Neuronal stem cell (in vitro differentiated cells): Measurements from ENCODE around the gene CBARP.

Experiments
- DNase-seq: peaks from one replicate; pipeline ENCODE4 v3.0.0-alpha.2; 2013; ENCODE audit warnings: low spot score
- H2AFZ ChIP-seq: one replicate; pipeline ENCODE4 v1.6.1; 2013; ENCODE audit warnings: mild to moderate bottlenecking, low read length, inconsistent platforms
- H2AK5ac ChIP-seq: 2 replicates; pipeline ENCODE4 v1.6.1; 2013; ENCODE audit warnings: low read depth, mild to moderate bottlenecking, inconsistent platforms, low read length, moderate library complexity, mixed read lengths
- H2BK120ac ChIP-seq: 2 replicates; pipeline ENCODE4 v1.6.1; 2013; ENCODE audit warnings: low read depth, mild to moderate bottlenecking, inconsistent platforms, low read length, moderate library complexity, mixed read lengths
- H2BK12ac ChIP-seq: one replicate; pipeline ENCODE4 v1.6.1; 2013; ENCODE audit warnings: low read length, inconsistent platforms
- H2BK15ac ChIP-seq: 2 replicates; pipeline ENCODE4 v1.6.1; 2013; ENCODE audit warnings: mild to moderate bottlenecking, low read length, inconsistent platforms, mixed read lengths
- H2BK5ac ChIP-seq: one replicate; pipeline ENCODE4 v1.6.1; 2013; ENCODE audit warnings: inconsistent platforms, mild to moderate bottlenecking, low read length, moderate library complexity
- H3K14ac ChIP-seq: one replicate; pipeline ENCODE4 v1.6.1; 2013; ENCODE audit warnings: low read length, inconsistent platforms
- H3K18ac ChIP-seq: 2 replicates; pipeline ENCODE4 v1.6.1; 2013; ENCODE audit warnings: low read length, inconsistent platforms
- H3K23ac ChIP-seq: 2 replicates; pipeline ENCODE4 v1.6.1; 2013; ENCODE audit warnings: low read depth, mild to moderate bottlenecking, mixed read lengths, low read length, inconsistent platforms; ENCODE audit not compliant: poor library complexity
- H3K27ac ChIP-seq: replicated peaks from 3 replicates; pipeline ENCODE4 v1.5.1; 2013; ENCODE audit warnings: low read length, inconsistent platforms
- H3K27me3 ChIP-seq, 3 experiments: 2 replicates each; pipeline ENCODE4 v1.6.1; 2013; ENCODE audit warnings: low read length in 3 of 3, mild to moderate bottlenecking in 2 of 3, inconsistent platforms in 1 of 3, low read depth in 1 of 3, mixed read lengths in 1 of 3, moderate library complexity in 1 of 3; ENCODE audit not compliant: control insufficient read depth in 3 of 3, insufficient read depth in 3 of 3
- H3K36me3 ChIP-seq, 2 donors: replicated peaks in 1 of 2; 2 replicates each; pipeline ENCODE4 v1.6.1; 2013; ENCODE audit warnings: low read length in 2 of 2; ENCODE audit not compliant: control insufficient read depth in 2 of 2, insufficient read depth in 2 of 2
- H3K4ac ChIP-seq: 2 replicates; pipeline ENCODE4 v1.6.1; 2013; ENCODE audit warnings: inconsistent platforms, mild to moderate bottlenecking, low read length, moderate library complexity
- H3K4me1 ChIP-seq, 2 donors: 1 replicate in 1 of 2; 2 replicates in 1 of 2; pipeline ENCODE4 v1.6.1; 2013; ENCODE audit warnings: low read length in 2 of 2, low read depth in 1 of 2; ENCODE audit not compliant: control insufficient read depth in 2 of 2, insufficient read depth in 1 of 2
- H3K4me2 ChIP-seq: one replicate; pipeline ENCODE4 v1.6.1; 2013; ENCODE audit warnings: mild to moderate bottlenecking, low read length, inconsistent platforms; ENCODE audit not compliant: insufficient read depth, poor library complexity, severe bottlenecking
- H3K4me3 ChIP-seq, 2 donors: 2 replicates each; pipeline ENCODE4 v1.5.1; 2013; ENCODE audit warnings: low read length in 2 of 2, mild to moderate bottlenecking in 2 of 2, inconsistent platforms in 1 of 2, moderate library complexity in 1 of 2
- H3K79me1 ChIP-seq: one replicate; pipeline ENCODE4 v1.6.1; 2013; ENCODE audit warnings: low read depth, mild to moderate bottlenecking, inconsistent platforms, low read length, moderate library complexity
- H3K9ac ChIP-seq: one replicate; pipeline ENCODE4 v1.6.1; 2013; ENCODE audit warnings: mild to moderate bottlenecking, low read depth, low read length, inconsistent platforms; ENCODE audit not compliant: poor library complexity
- H3K9me3 ChIP-seq, 2 donors: replicated peaks in 1 of 2; 2 replicates each; pipeline versions ENCODE3 to v1.6.1; 2013; ENCODE audit warnings: low read length in 2 of 2, mild to moderate bottlenecking in 2 of 2, inconsistent platforms in 1 of 2, low read depth in 1 of 2, mixed read lengths in 1 of 2, moderate library complexity in 1 of 2; ENCODE audit not compliant: control insufficient read depth in 2 of 2, insufficient read depth in 1 of 2
- H4K8ac ChIP-seq: one replicate; pipeline ENCODE4 v1.6.1; 2013; ENCODE audit warnings: low read depth, mild to moderate bottlenecking, inconsistent platforms, low read length, moderate library complexity
- H4K91ac ChIP-seq: one replicate; pipeline ENCODE4 v1.6.1; 2013; ENCODE audit warnings: low read length, low read depth, mild to moderate bottlenecking, inconsistent platforms; ENCODE audit not compliant: poor library complexity
- whole genome bisulfite sequencing, 2 donors: extraction: QIAGEN DNeasy Blood & Tissue Kit; methylation state at CpG; one replicate each; pipeline ENCODE4 v1.1.7; 2013; ENCODE audit warnings: missing lambda C conversion rate in 2 of 2, mixed read lengths in 1 of 2; ENCODE audit not compliant: insufficient read length in 2 of 2, insufficient replicate concordance in 1 of 2; ENCODE audit errors: extremely low coverage in 2 of 2; 5-methylcytosine and 5-hydroxymethylcytosine counted together

CBARP gene

GRCh38 chr19:1270854-1271527, 33.2 kb upstream of the CBARP start:
- H3K18ac ChIP-seq, result no peak overlapping the region
- peaks cover 41 to 56% of the 10 kb centered on the region in 2 donors for H3K36me3 ChIP-seq
- H3K79me1 ChIP-seq, result peaks cover 16% of the 10 kb centered on the region
- peak overlapping the region; percentile 24 for H3K27ac ChIP-seq
- peak overlapping the region; percentile 46 for H3K23ac ChIP-seq
- no peak overlapping the region for H3K14ac ChIP-seq
- no peak overlapping the region for H2BK12ac ChIP-seq
- no peak overlapping the region for H2BK5ac ChIP-seq
- H4K8ac ChIP-seq, result no peak overlapping the region
- peak overlapping the region; percentile 31 for H3K4me2 ChIP-seq
- no peaks in the 10 kb centered on the region for H3K9me3 ChIP-seq
- no peak for DNase-seq
- no peak overlapping the region for H2BK15ac ChIP-seq
- peak overlapping the region; percentile 8 to 13 for H3K4me3 ChIP-seq
- peaks cover 0 to 2% (median 0%) of the 10 kb centered on the region in 3 experiments for H3K27me3 ChIP-seq
- no peak overlapping the region for H4K91ac ChIP-seq
- no peak overlapping the region for H2BK120ac ChIP-seq
- no peak overlapping the region for H2AFZ ChIP-seq
- H3K4me1 ChIP-seq, result peaks cover 35 to 42% of the 10 kb centered on the region in 2 donors
- no peak overlapping the region for H2AK5ac ChIP-seq
- peak overlapping the region; percentile 84 for H3K9ac ChIP-seq
- WGBS, 2 donors, result no CpG with 5 or more reads among the region's 26 CpGs
- no peak overlapping the region for H3K4ac ChIP-seq

GRCh38 chr19:1270213-1270853, 32.5 kb upstream of the CBARP start:
- no CpG with 5 or more reads among the region's 8 CpGs for WGBS, 2 donors
- no peak overlapping the region for H2BK15ac ChIP-seq
- peak overlapping the region; percentile 79 for H3K4me2 ChIP-seq
- peak overlapping the region; percentile 86 to 88 for H3K4me3 ChIP-seq
- peaks cover 0 to 2% (median 0%) of the 10 kb centered on the region in 3 experiments for H3K27me3 ChIP-seq
- H2BK5ac ChIP-seq, result no peak overlapping the region
- peaks cover 41 to 56% of the 10 kb centered on the region in 2 donors for H3K36me3 ChIP-seq
- no peak overlapping the region for H2AK5ac ChIP-seq
- no peak overlapping the region for H2AFZ ChIP-seq
- H3K27ac ChIP-seq, result peak overlapping the region; percentile 96
- no peak for DNase-seq
- H3K4me1 ChIP-seq, result peaks cover 39 to 48% of the 10 kb centered on the region in 2 donors
- peak overlapping the region; percentile 11 for H3K18ac ChIP-seq
- no peak overlapping the region for H2BK120ac ChIP-seq
- H3K23ac ChIP-seq, result peak overlapping the region; percentile 18
- H3K9ac ChIP-seq, result peak overlapping the region; percentile 100
- H4K8ac ChIP-seq, result no peak overlapping the region
- no peak overlapping the region for H3K4ac ChIP-seq
- H4K91ac ChIP-seq, result no peak overlapping the region
- H3K79me1 ChIP-seq, result peaks cover 18% of the 10 kb centered on the region
- H3K9me3 ChIP-seq, result no peaks in the 10 kb centered on the region
- H2BK12ac ChIP-seq, result no peak overlapping the region
- no peak overlapping the region for H3K14ac ChIP-seq

GRCh38 chr19:1269478-1270212, 31.8 kb upstream of the CBARP start:
- H2BK15ac ChIP-seq, result no peak overlapping the region
- peak overlapping the region; percentile 79 for H3K4me2 ChIP-seq
- H4K8ac ChIP-seq, result peak overlapping the region; percentile 96
- peak overlapping the region; percentile 100 for H3K23ac ChIP-seq
- no peak overlapping the region for H2BK12ac ChIP-seq
- peak overlapping the region; percentile 99 for H4K91ac ChIP-seq
- peaks cover 20% of the 10 kb centered on the region for H3K79me1 ChIP-seq
- H2BK5ac ChIP-seq, result peak overlapping the region; percentile 98
- peak overlapping the region; percentile 100 for H3K9ac ChIP-seq
- DNase-seq, result no peak
- H3K27ac ChIP-seq, result peak overlapping the region; percentile 96
- no CpG with 5 or more reads among the region's 64 CpGs for WGBS, 2 donors
- no peak overlapping the region for H2AFZ ChIP-seq
- peak overlapping the region; percentile 98 for H3K4ac ChIP-seq
- H3K4me1 ChIP-seq, result peaks cover 43 to 52% of the 10 kb centered on the region in 2 donors
- H3K9me3 ChIP-seq, result no peaks in the 10 kb centered on the region
- H2BK120ac ChIP-seq, result no peak overlapping the region
- H2AK5ac ChIP-seq, result peak overlapping the region; percentile 91
- H3K18ac ChIP-seq, result peak overlapping the region; percentile 99
- H3K27me3 ChIP-seq, result peaks cover 0 to 2% (median 0%) of the 10 kb centered on the region in 3 experiments
- H3K14ac ChIP-seq, result no peak overlapping the region
- H3K4me3 ChIP-seq, result peak overlapping the region; percentile 86 to 88
- H3K36me3 ChIP-seq, result peaks cover 37 to 51% of the 10 kb centered on the region in 2 donors
